Bronchial epithelial cell (primary cell): ENCODE measurements around the gene MAGEB3. TPM values are rescaled to one million over a fixed set of nuclear protein-coding genes. Genes with fewer than 3 reads are reported as not detected.

Experiments used
- DNase-seq: peaks from one replicate; pipeline ENCODE4 v3.0.0-alpha.2; 2010; ENCODE audit warnings: low read depth
- FAIRE-seq: peaks from 2 replicates; lab custom pipeline; 2011; peaks lifted over from hg19 to GRCh38; lab: Jason Lieb, UNC
- H3K27me3 ChIP-seq: 2 replicates; pipeline ENCODE4 v1.5.1; 2011; ENCODE audit warnings: low read length; ENCODE audit not compliant: control insufficient read depth, insufficient read depth
- H3K36me3 ChIP-seq: 2 replicates; pipeline ENCODE4 v1.5.1; 2011; ENCODE audit warnings: low read length; ENCODE audit not compliant: control insufficient read depth, insufficient read depth
- H3K4me3 ChIP-seq: 2 replicates; pipeline ENCODE4 v1.5.1; 2011; ENCODE audit warnings: mild to moderate bottlenecking, low read depth, low read length, control low read depth
- total RNA-seq: library from RNA; depleted of rRNA; stranded (reverse); fragments of >200 nt; gene quantifications from 2 replicates; pipeline ENCODE4 v1.2.1, GENCODE V29; 2014
- TF ChIP-seq, protein P1 (sequence below): IDR thresholded peaks from 2 replicates; pipeline ENCODE4 v1.5.1; 2011; ENCODE audit warnings: mild to moderate bottlenecking, moderate library complexity, low read length, control low read depth, inconsistent platforms; ENCODE audit not compliant: insufficient read depth, severe bottlenecking

MAGEB3 gene
- total RNA-seq, 1 donor from 2014 or later, result not detected

- no peaks in the 10 kb centered on the region for H3K36me3 ChIP-seq
- H3K27me3 ChIP-seq, result no peaks in the 10 kb centered on the region
- H3K4me3 ChIP-seq, result no peak overlapping the region
- FAIRE-seq (peak; percentile 52), DNase-seq (no peak)
- TF ChIP-seq, protein P1, sequence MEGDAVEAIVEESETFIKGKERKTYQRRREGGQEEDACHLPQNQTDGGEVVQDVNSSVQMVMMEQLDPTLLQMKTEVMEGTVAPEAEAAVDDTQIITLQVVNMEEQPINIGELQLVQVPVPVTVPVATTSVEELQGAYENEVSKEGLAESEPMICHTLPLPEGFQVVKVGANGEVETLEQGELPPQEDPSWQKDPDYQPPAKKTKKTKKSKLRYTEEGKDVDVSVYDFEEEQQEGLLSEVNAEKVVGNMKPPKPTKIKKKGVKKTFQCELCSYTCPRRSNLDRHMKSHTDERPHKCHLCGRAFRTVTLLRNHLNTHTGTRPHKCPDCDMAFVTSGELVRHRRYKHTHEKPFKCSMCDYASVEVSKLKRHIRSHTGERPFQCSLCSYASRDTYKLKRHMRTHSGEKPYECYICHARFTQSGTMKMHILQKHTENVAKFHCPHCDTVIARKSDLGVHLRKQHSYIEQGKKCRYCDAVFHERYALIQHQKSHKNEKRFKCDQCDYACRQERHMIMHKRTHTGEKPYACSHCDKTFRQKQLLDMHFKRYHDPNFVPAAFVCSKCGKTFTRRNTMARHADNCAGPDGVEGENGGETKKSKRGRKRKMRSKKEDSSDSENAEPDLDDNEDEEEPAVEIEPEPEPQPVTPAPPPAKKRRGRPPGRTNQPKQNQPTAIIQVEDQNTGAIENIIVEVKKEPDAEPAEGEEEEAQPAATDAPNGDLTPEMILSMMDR, result no peak
Measured at GRCh38 chrX:30280428-30280827, 50.0 kb downstream of the MAGEB3 start.

DNA sequence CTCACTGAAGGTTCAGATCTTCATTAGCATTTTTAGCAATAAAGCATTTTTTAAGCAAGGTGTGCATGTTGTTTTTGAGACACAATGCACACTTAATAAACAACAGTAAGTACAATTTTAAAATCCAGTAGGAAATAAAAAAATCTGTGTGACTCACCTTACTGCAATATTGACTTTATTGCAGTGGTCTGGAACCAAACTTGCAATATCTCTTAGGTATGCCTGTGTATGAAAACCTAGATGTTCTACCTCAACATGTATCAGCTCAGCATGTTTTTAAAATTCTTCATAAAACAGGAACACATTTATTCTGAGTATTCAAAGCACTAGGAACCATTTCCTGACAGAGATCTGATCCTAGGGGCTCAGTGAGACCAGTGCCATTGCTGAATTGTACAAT is 52.1 kb downstream of the MAGEB3 start:
- Histone ChIP-seq H3K4me3 (no peak overlapping the region), H3K36me3 (no peaks in the 10 kb centered on the region), H3K27me3 (no peaks in the 10 kb centered on the region)
- DNase-seq, result peak; percentile 55
- TF ChIP-seq, protein P1, result no peak
- FAIRE-seq, result no peak

DNA sequence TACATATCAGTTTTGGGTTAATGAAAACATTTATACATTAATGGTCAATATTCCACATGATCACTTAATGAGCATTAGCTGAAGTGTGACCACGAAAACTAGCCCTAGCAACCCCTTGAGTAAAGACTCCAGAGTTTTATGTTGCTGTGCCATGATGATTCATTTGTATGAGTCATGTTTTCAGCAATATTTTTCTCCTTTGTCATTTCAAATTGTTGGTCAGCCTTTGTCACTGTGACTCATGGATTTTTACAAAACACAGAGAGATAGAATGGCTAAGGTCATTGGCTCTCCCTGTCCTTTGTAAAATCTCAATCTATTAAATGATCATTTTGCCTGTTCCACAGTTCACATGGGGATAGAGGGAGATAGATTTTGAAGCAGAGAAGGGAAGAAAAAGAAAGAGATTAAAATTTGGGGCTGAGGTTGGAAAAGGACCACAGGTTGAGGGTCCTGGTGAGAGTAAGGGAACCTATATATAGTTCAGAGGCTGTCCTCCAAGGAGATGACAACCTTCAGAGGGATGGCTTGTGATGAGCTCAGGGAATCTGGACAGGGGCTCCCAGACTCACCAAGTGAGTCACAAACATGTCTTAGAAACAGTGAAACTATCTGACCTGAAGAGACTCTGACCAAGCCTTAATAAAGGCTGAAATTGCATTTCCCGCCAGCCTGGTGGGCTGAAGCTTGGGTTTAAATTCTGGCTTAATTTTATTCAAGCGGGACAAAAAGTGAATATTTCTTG is 53.2 kb downstream of the MAGEB3 start:
- TF ChIP-seq, protein P1, result no peak
- H3K36me3 ChIP-seq, result no peaks in the 10 kb centered on the region
- H3K4me3 ChIP-seq, result no peak overlapping the region
- FAIRE-seq, result no peak
- H3K27me3 ChIP-seq, result no peaks in the 10 kb centered on the region
- peak; percentile 94 for DNase-seq

Other genes starting within 250 kb of the MAGEB3 start
- not detected in 2 replicates for gene MAGEB2, start 15.1 kb upstream of the MAGEB3 start, total RNA-seq
- not detected in 2 replicates for gene MAGEB4, start 11.3 kb downstream of the MAGEB3 start, total RNA-seq
- not detected in 2 replicates for gene MAGEB1, start 16.5 kb downstream of the MAGEB3 start, total RNA-seq
- 0.26 TPM in 1 of 2 replicates, not detected in the other for gene NR0B1, start 78.7 kb downstream of the MAGEB3 start, total RNA-seq